Islet precursor cell (in vitro differentiated cells): ENCODE measurements around the gene MAP2K3.
A peak's percentile ranks its signal among the peaks of the same experiment; 100 is the strongest.
"Not testable (repeated sequence)": the region's sequence is repeated elsewhere in the genome, so short reads cannot be mapped to it uniquely, and the experiment has no call there.

Experiments used
- DNase-seq: peaks from one replicate; pipeline ENCODE4 v3.0.0-alpha.2; 2018

Gene MAP2K3

GRCh38 chr17:21297597-21297996, 13.1 kb downstream of the MAP2K3 start:
- DNase-seq: no peak

GRCh38 chr17:21298056-21298982, 13.8 kb downstream of the MAP2K3 start:
- no peak for DNase-seq

DNA sequence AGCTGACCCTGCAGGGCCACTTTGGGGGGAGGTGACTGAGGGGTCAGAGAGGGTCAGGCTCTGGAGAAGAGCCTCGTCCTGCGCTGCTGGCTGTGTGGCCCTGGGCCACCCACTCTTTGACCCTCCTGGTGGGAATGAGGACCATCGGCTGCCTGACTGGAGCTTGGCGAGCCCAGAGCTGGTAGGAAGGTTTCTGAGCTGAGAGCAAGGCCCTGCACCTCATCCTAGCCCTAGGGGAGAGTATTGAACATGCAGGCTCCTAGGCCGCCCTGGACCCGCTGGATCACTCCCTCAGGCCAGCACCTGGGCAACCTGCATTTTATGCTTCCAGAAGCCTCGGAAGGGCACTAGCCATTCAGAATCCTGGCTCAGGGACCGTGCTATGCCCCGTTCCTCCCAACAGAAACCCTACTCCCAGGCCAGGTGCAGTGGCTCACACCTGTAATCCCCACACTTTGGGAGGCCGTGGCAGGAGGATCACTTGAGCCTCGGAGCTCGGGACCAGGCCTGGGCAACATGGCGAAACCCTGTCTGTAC, 14.5 kb downstream of the MAP2K3 start:
- no peak for DNase-seq

GRCh38 chr17:21299981-21300600, 15.6 kb downstream of the MAP2K3 start:
- no peak for DNase-seq

DNA sequence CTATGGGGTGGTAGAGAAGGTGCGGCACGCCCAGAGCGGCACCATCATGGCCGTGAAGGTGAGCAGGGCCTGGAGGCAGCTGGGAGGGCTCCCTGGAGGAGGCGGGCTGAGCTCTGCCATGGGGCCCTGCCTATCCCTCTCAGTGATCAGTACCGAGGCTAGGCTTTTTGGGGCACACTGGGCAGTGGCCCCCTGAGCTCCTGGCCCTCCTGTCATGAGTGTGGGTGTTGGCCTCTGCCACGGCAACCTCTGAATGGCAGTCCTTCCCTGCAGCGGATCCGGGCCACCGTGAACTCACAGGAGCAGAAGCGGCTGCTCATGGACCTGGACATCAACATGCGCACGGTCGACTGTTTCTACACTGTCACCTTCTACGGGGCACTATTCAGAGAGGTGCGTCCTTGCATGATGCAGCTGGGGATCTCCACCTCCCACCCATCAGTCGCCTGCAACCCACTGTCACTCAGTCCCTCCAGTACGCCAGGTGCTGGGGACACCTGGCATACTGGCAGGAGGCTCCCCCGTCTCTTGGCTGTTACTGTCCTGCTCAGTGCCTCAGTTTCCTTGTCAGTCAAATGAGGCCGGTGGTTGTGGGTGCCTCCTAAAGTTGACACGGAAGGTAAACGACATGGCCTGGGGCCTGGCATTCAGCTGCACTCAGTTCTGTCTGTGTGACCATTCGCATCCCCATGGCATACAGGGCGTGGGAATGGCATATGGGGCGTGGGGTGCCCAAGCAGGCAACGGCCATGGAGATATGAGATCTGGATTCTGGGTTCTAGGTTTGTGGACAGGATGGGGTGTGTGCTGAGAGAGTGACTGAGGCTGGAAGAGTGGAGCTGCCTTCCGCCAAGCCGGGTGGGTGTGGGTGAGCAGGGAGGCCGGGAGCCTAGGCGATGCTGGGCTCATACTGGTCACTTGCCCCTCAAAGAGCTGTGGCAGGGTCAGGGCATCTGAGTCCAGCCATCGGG, 16.4 kb downstream of the MAP2K3 start:
- no peak for DNase-seq

DNA sequence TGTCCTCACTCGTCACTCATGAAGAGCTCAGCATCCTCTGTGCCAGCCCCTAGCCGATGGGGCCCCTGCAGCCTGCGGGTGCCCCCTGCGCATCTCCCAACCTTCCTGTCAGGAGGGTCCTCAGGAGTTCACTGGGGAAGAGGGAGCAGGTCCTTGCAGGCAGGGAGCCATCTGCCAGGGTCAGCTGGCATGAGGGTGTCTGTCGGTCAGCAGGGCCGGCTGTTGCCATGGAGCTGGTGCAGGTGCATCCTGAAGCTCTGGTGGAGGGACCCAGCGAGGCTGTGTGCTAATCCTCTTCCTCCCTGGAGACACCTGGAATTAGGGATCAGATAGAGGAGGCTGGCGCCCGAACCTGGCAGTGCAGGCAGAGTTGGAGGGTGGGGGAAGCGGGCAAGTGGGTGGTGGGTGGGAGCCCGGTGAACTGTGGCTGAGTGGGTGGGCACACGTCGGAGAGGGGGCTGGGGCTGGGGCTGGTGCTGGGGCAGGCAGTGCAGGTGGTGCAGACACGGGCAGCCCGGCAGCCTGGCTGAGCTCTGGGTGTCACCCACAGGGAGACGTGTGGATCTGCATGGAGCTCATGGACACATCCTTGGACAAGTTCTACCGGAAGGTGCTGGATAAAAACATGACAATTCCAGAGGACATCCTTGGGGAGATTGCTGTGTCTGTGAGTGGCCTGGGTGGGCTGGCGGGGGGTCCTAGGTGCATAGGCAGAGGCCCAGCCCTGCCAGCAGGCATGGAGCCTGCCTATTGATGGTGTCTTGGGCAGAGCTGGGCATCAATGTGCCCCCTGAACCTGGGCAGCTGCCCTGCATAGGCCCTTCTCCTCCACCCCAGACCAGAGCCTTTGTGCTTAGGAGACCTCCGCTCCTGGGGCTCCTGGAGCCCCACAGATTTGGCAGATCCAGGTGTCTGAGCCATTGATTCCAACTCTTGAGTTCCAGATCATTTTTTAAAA, 17.4 kb downstream of the MAP2K3 start:
- DNase-seq: no peak

DNA sequence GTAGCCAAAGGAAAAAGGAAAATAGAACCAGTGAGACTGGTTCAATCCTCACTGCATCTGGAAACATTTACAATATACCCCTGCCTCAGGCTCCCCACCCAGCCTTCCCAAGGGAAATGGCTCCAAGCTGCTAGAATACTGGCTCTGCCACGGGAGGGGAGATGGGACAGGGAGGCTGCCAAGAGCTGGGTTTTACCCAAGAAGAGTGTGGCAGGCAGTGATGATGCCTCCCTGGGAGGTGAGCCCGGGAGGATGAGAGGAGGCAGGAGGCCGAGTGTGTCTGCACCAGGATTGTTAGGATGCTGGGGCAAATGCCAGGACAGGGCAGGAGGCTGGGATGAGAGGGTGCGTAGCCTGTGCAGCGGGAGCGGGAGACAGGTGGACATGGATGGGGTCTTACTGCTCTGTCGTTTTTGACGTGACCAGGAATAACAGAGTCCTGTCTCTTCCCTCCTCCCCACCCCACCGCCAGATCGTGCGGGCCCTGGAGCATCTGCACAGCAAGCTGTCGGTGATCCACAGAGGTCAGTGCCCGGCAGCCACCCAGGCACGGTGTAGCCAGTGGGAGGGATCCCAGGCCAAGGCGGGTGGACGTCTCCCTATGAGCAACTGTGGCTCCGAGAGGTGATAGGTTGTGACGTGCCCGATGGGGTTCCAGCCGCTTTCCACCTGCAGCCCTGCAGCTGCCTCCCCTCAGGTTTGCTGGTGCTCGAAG, 18.4 kb downstream of the MAP2K3 start:
- DNase-seq: no peak

- no peak for DNase-seq
Observed at GRCh38 chr17:21303441-21304065, 19.0 kb downstream of the MAP2K3 start.

GRCh38 chr17:21304091-21304490, 19.6 kb downstream of the MAP2K3 start:
- DNase-seq: no peak

DNA sequence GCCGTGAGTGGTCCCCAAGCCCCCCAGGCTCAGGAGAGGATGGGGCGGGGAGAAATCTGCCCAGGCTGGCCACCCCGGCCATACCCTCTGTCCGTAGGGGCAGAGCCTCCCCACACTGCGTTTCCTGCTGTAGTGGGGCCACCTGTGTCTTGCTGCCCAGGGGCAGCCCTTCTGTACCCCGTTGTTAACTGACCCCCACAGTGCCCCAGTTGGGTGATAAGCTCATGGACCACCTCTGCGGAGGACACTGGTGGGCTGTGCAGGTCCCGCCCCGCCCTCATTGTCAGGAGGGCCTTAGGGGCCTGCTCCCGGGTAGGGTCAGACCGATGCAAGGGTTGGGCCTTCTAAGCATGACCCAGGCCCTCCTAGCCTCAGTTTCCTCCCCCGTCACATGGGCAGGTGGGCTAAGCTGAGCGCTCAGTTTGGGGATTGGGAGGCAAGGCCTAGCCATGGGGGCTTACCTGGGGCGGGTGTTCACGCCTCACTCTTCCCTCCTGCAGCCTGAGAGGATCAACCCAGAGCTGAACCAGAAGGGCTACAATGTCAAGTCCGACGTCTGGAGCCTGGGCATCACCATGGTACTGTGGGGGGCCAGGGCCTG, 20.1 kb downstream of the MAP2K3 start:
- DNase-seq: not testable (repeated sequence)

- not testable (repeated sequence) for DNase-seq
Observed at GRCh38 chr17:21305431-21306180, 21.1 kb downstream of the MAP2K3 start.

- not testable (repeated sequence) for DNase-seq
Observed at GRCh38 chr17:21306611-21307272, 22.2 kb downstream of the MAP2K3 start.

DNA sequence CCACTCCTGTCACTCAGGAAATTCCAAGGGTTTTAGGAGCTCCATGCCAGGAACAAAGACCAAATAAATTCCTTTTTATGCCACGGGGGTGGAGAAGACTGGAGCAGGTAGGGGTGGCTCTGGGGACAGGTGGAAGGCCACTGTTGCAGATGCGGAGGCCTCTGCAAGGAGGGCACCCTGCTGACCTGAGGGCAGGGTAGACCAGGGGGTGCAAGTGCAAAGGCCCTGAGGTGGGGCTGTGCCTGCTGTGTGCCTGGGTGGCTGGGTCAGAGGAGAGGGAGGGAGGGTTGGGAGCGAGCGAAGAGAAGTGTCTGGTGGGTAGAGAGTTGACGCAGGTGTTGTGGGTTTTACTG, 22.7 kb downstream of the MAP2K3 start:
- DNase-seq: not testable (repeated sequence)

DNA sequence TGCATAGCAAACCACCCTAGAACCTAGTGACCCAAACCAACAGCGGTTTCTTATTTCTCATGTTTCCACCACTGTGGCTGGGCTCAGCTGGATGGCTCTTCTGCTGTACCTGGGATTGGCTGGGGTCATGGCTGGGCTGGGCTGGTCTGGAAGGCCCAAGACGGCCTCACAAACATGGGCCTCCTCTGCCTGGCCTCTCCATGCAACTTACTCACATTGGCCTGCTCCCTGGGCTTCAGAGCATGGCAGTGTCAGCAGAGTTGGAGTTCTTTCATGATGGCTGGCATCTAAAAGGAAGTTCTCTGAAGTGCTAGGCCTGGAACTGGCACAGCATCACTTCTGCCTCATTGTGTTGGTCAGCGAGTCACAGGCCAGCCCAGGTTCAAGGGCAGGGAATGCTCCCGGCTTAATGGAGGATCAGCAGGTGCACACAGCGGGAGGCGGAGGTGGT, 24.4 kb downstream of the MAP2K3 start:
- peak; percentile 49 for DNase-seq

DNA sequence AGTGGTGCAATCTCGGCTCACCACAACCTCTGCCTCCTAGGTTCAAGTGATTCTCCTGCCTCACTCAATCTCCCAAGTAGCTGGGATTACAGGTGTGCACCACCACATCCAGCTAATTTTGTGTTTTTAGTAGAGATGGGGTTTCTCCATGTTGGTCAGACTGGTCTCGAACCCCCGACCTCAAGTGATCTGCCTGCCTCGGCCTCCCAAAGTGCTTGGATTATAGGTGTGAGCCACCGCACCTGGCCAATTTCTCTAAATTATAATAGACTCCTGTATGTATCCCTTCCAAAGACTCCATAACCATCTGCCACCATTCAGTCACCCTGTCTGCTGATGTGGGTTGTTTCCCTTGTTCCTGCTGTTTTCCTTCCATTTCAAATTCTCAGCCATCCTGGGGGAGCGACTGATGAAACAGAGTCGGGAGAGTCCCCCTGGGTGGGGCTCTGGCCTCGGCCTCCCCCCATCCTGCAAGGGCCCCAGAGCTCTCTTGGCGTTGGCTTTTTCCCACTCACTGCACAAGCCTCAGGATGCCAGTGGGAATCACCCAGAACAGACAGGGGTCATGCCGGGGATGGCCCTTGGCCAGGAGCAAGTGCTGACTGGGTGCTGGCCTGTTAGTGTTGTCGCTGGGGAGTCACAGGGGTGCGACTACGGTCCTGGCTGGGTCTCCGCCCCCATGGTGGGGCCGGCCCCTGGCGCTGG, 25.7 kb downstream of the MAP2K3 start:
- DNase-seq: peak; percentile 35

DNA sequence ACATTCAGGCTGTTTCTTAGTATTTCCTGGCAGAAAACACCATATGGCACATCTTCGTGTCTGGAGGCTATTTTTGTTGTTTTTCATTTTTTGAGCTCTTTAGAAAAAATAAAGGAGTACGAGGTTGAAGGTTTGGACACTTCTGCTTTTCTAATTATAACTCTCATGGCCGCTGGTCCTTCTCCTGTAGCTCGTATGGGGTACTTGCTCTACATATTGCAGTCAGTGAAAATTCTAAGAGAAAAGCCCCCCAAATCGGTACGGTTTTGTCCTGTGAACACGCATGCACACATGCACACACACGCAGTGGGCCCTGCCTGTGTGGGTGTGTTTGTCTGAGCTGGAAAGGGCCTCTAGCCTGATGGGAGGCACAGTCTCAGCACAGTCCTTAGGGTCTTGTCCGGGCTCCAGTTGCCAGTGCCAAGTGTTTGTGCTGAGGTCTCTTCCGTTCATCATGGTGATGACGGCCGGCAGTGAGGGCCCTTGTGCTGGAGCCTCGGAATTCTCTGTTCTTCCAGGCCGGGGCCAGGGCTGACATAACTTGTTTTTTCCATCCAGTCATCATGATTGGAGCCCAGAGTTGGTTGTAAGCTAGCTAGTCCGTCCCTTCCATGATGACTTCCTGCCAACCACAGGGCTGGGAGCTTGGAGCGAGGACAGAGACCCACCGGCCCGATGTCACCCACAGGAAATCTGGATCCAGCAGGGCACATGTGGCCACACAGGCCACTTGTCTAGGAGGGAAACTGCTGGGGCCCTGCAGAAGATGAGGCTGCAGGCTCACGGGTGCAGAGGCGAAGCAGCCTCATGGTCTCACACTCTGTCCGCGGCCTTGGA, 26.5 kb downstream of the MAP2K3 start:
- DNase-seq: peak; percentile 52

GRCh38 chr17:21313320-21313719, 28.8 kb downstream of the MAP2K3 start:
- DNase-seq: peak; percentile 47
